Hepatocyte (in vitro differentiated cells): ENCODE results near the gene SLC22A23.

ENCODE experiments used
- CTCF ChIP-seq: fragments of 200-600 bp; sonication (generic); IDR thresholded peaks from 2 replicates; pipeline ENCODE4 v1.5.1; 2016; ENCODE audit warnings: antibody characterized with exemption, mild to moderate bottlenecking; ENCODE audit not compliant: poor library complexity
- EZH2 ChIP-seq: fragments of 200-600 bp; sonication (generic); IDR thresholded peaks from 2 replicates; pipeline ENCODE4 v1.6.1; 2016; ENCODE audit warnings: antibody characterized with exemption, mild to moderate bottlenecking, borderline replicate concordance
- EZH2phosphoT487 ChIP-seq: fragments of 200-600 bp; sonication (generic); IDR thresholded peaks from one replicate; pipeline ENCODE4 v1.6.1; 2018; ENCODE audit warnings: antibody characterized with exemption, mild to moderate bottlenecking, low read depth, moderate library complexity; ENCODE audit not compliant: unreplicated experiment, severe bottlenecking

- TF ChIP-seq CTCF = no peak
- TF ChIP-seq EZH2phosphoT487 = no peak
- TF ChIP-seq EZH2 = no peak
Observed at GRCh38 chr6:3428700-3429099, 28.1 kb downstream of the SLC22A23 start.
